ENCODE results near the gene TMEM229B. TPM values are rescaled to one million over a fixed set of nuclear protein-coding genes. Genes with fewer than 3 reads are reported as not detected.

TMEM229B gene
- polyA plus RNA-seq, 1 donor from 2014 or later = 4.2 TPM

GRCh38 chr14:67442139-67442906 is 46.2 kb downstream of the TMEM229B start:
- Histone ChIP-seq H3K27ac (ENCODE audit: low read length) (no peak overlapping the region), H3K27me3 (ENCODE audit: insufficient read depth, low read depth, low read length) (no peaks in the 10 kb centered on the region), H3K9ac (ENCODE audit: low read length) (no peak overlapping the region), H2AFZ (ENCODE audit: low read depth, low read length) (no peak overlapping the region), H3K4me2 (ENCODE audit: low read length) (no peak overlapping the region), H3K4me3 (ENCODE audit: low read length) (no peak overlapping the region), H3F3A (ENCODE audit: insufficient read depth, low read length, poor library complexity, severe bottlenecking) (no peaks in the 10 kb centered on the region), H3K9me3 (ENCODE audit: low read length) (no peaks in the 10 kb centered on the region), H3K79me2 (replicated peaks; ENCODE audit: insufficient read depth, low read length) (no peaks in the 10 kb centered on the region), H3K9me2 (ENCODE audit: insufficient read depth, low read length) (no peaks in the 10 kb centered on the region), H4K20me1 (ENCODE audit: insufficient read depth) (no peaks in the 10 kb centered on the region), H3K36me3 (ENCODE audit: insufficient read depth, low read length) (no peaks in the 10 kb centered on the region)
- TF ChIP-seq POLR2AphosphoS5 (IDR thresholded peaks at IDR 0.05) (no peak), EZH2 (IDR thresholded peaks at IDR 0.05; ENCODE audit: borderline replicate concordance, insufficient read depth, low read length, poor library complexity, severe bottlenecking) (no peak), EP300 (conservative IDR thresholded peaks at IDR 0.05; ENCODE audit: poor library complexity, severe bottlenecking) (no peak)

GRCh38 chr14:67441672-67442071 is 46.8 kb downstream of the TMEM229B start:
- Histone ChIP-seq H3K9me2 (ENCODE audit: insufficient read depth, low read length) (no peaks in the 10 kb centered on the region), H3K4me2 (ENCODE audit: low read length) (no peak overlapping the region), H3K79me2 (replicated peaks; ENCODE audit: insufficient read depth, low read length) (no peaks in the 10 kb centered on the region), H3K36me3 (ENCODE audit: insufficient read depth, low read length) (no peaks in the 10 kb centered on the region), H3K27ac (ENCODE audit: low read length) (no peak overlapping the region), H3K9ac (ENCODE audit: low read length) (no peak overlapping the region), H4K20me1 (ENCODE audit: insufficient read depth) (no peaks in the 10 kb centered on the region), H3K27me3 (ENCODE audit: insufficient read depth, low read depth, low read length) (no peaks in the 10 kb centered on the region), H3K9me3 (ENCODE audit: low read length) (no peaks in the 10 kb centered on the region), H2AFZ (ENCODE audit: low read depth, low read length) (no peak overlapping the region), H3F3A (ENCODE audit: insufficient read depth, low read length, poor library complexity, severe bottlenecking) (no peaks in the 10 kb centered on the region), H3K4me3 (ENCODE audit: low read length) (no peak overlapping the region)
- no peak for TF ChIP-seq SMC3 (conservative IDR thresholded peaks at IDR 0.05; ENCODE audit: poor library complexity)

GRCh38 chr14:67441256-67441655 is 47.3 kb downstream of the TMEM229B start:
- no peaks in the 10 kb centered on the region for H3K36me3 ChIP-seq (ENCODE audit: insufficient read depth, low read length)
- H3F3A ChIP-seq (ENCODE audit: insufficient read depth, low read length, poor library complexity, severe bottlenecking) = no peaks in the 10 kb centered on the region
- no peak overlapping the region for H3K27ac ChIP-seq (ENCODE audit: low read length)
- no peak overlapping the region for H3K4me2 ChIP-seq (ENCODE audit: low read length)
- H4K20me1 ChIP-seq (ENCODE audit: insufficient read depth) = no peaks in the 10 kb centered on the region
- no peak overlapping the region for H3K9ac ChIP-seq (ENCODE audit: low read length)
- H3K9me3 ChIP-seq (ENCODE audit: low read length) = no peaks in the 10 kb centered on the region
- TF ChIP-seq CTCF (IDR thresholded peaks at IDR 0.05; ENCODE audit: poor library complexity, severe bottlenecking) (no peak), MXI1 (conservative IDR thresholded peaks at IDR 0.05; ENCODE audit: poor library complexity, severe bottlenecking) (no peak), TAF1 (IDR thresholded peaks at IDR 0.05; ENCODE audit: low read depth) (no peak), REST (IDR thresholded peaks at IDR 0.05; ENCODE audit: borderline replicate concordance) (no peak), RAD21 (conservative IDR thresholded peaks at IDR 0.05) (no peak)
- no peak overlapping the region for H2AFZ ChIP-seq (ENCODE audit: low read depth, low read length)
- no peak overlapping the region for H3K4me3 ChIP-seq (ENCODE audit: low read length)
- H3K9me2 ChIP-seq (ENCODE audit: insufficient read depth, low read length) = no peaks in the 10 kb centered on the region
- H3K27me3 ChIP-seq (ENCODE audit: insufficient read depth, low read depth, low read length) = no peaks in the 10 kb centered on the region
- no peaks in the 10 kb centered on the region for H3K79me2 ChIP-seq (replicated peaks; ENCODE audit: insufficient read depth, low read length)

Measured in neural cell (in vitro differentiated cells).